HL-60/S4 (cell line): ENCODE data around the gene SHISA4.
"Not testable (repeated sequence)": the region's sequence is repeated elsewhere in the genome, so short reads cannot be mapped to it uniquely, and the experiment has no call there.

Experiments used
- in situ Hi-C: fragments of 300-500 bp; cut with MboI; formaldehyde crosslinking; loops from 2 replicates; pipeline ENCODE4 v1.14.3; 2022; ENCODE audit warnings: low sequenced_read_pairs

Gene SHISA4

DNA sequence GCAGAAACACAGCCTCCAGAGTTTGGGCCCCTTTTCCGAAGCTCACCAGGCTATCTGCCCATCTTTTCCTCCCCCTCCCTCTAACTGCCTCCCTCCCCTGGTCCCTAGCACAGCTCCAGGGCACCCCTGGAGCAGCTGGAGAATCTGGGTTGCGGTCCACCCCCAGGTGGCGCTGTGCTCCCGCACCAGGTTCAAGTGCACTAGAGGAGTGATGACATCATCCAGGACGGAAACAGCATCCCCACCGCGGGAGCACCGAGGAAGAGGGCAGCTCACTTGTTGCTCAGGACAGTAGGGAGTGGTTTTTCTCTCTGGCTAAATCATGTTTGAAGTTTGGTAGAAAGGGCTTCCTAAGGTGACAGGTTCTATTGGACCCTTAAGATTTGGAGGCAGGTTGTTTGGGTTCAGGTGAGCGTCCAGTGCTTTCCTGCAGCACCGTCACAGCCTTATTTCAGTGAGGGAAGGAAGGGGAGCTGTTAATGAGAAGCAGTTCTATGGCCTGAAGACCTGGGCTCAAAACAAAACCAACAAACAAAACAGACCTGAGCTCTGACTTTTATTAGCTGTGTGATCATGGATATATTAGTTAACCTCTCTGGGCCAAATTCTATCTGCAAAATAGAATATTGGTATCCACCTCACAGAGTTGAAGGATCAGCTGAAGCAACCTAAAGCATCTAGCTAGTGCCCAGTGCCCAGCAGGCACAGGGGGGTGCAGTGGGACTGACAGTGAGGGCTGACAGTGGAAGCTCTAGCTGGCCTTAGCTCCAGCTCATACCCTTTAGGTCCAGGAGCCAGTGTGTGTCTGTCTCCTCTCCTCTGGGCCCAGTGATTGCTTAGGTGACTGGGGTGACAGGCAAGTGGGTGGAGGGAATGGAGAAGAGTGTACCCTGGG lies 7.5 kb downstream of the SHISA4 start:
- in situ Hi-C loops, result loop anchor here (10.0 to 25.0 kb wide), 2 partner anchors 79 to 216 kb away; partner anchors contain the start of gene GPR37L1

DNA sequence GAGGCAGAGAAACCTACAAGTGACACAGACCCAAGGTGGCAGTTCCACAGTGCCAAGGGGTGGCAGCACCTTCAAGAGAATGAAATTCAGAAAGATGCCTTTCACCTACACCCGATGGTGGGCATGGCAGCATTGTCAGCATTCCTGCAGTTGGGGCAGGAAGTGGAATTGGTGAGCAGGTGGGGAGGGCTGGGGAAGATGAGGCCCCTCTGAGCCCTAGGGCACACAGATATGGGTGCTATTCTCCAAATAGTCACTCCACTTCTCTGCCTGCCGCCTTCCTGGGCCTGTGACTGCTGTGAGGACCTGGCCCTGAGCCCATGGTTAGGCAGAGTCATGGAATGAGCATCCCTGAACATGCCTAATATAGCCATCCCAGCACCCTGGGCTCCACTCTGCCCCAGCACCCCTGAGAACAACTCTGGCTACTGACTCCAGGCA lies 8.3 kb downstream of the SHISA4 start:
- in situ Hi-C loops, result loop anchor here (10.0 to 25.0 kb wide), 2 partner anchors 78 to 215 kb away; partner anchors contain the start of gene GPR37L1

DNA sequence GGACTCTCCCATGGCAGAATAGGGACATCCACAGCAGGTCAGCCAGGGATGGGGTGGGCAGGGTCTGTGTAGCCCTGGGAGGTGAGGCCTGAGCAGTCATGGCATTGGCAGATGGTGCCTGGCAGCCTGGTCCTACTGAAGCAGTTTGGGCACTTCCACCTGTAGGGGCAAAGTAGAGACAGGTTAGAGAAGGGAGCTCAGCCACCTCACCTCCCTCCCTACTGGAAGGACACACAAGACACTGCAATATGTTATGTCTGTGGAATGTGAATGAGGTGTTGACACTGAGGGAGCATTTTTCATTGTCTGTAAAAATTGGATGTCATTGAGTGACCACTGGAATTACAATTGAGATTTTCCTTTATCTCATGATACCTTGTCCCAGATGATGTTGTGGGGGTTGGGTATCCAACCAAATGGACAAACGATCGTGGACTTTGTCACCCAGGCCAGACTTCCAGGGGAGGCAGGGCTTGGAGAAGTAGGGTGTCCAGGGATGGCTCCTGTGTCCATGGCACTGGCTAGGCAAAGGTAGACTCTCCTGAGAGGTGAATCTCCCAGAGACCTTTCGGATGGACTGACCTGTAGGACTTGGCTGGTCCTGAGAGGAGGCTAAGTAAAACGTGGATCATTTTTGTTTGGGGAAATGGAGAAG lies 9.7 kb downstream of the SHISA4 start:
- in situ Hi-C loops, result loop anchor here (10.0 to 25.0 kb wide), 2 partner anchors 76 to 214 kb away; partner anchors contain the start of gene GPR37L1

DNA sequence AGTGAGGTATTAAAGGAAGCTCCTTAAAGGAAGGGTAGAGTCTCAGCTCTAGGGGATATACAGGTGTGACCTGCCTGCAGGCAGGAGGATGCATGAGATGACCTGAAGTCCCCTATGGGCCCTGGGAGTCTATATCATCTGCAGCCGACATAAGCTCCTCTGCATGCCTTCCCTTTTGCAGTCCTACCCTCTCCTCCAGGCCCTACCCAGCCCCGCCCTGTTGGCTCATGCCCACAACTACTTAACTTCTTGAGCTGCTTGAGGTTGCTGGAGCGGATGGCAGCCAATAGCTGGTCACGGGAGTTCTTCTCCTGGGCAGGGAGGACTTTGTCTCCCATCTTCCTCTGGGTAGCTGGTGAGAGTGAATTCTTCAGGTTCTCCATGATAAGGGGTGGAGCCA lies 10.3 kb downstream of the SHISA4 start:
- in situ Hi-C loops, result loop anchor here (10.0 to 25.0 kb wide), 2 partner anchors 76 to 213 kb away; partner anchors contain the start of gene GPR37L1

DNA sequence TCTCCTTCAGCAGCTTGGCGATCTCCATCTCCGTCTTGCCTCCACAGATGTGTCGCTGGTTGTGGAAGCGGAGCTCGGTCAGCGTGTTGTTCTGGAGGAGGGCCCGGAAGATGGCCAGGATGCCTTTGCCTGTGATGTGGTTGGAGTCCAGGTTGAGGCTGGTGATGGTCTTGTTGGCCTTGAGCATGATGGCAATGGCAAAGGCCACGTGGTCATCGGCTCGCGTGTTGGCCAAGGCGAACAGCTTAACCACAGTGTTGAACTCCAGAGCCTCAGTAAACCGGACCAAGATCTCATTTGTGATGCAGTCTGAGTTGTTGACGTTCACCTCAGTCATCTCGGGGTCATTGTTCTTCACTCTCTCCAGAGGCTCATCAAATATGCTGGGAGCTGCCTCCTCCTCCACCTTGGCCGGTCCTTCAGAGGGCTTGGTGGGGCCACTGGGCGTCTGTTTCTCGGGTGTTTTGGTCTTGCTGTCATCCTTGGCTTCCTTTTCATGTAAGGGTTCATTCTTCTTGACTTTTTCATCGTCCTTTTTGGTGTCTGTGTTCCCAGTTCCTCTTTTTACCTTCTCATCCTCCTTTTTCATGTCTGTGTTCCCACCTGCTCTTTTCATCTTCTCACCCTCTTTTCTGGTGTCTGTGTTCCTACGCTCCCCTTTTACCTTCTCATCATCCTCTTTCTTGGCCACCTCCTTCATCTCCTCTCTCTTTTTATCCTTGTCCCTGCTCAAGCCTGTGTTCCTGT lies 11.2 kb downstream of the SHISA4 start:
- in situ Hi-C loops, result loop anchor here (10.0 to 25.0 kb wide), 2 partner anchors 75 to 212 kb away; partner anchors contain the start of gene GPR37L1

DNA sequence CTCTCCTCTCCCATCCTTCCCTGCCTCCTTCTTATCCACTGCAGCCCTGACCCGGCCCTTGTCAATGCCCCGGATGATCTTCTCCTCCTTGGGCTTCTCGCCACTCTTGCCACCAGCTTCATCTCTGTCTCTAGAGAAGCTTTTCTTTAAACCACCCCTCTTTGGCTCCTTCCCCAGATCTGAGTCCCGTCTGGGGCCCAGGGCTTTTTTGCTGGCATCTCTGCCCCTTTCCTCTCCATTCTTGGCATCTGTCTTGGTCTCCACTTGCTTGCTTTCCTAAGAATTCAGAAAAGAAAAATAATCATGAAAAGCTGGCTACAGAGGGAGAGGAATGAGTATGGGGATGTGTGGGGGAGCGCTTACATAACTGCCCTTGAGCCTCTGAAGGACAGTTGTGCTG lies 11.8 kb downstream of the SHISA4 start:
- in situ Hi-C loops, result no loop called here

DNA sequence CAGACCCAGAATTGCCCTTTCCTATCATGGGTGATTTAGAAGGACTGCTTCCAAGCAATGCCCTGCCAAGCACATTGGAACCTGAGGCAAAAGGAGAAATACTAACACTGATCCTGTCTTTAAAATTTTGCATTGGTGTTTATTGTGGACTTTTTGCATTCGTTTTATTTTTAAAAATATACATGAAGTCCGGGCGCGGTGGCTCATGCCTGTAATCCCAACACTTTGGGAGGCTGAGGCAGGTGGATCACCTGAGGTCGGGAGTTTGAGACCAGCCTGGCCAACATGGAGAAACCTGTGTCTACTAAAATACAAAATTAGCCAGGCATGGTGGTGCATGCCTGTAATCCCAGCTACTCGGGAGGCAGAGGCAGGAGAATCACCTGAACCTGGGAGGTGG lies 12.3 kb downstream of the SHISA4 start:
- in situ Hi-C loops, result not testable (repeated sequence)

DNA sequence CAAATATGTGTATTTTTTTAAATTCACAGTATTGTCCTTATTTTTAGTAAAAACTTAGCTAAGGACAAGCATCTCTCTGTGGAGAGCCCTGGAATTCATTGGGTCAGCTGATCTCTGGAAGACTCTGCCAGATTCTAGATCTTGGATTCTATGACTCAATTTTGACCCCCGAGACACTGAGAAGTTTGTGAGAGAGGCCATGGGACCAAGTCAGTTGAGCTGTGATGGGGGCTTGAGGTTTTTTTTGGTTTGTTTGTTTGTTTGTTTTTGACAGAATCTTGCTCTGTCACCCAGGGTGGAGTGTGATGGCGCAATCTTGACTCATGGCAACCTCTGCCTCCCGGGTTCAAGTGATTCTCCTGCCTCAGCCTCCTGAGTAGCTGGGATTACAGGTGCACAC lies 13.5 kb downstream of the SHISA4 start:
- in situ Hi-C loops, result no loop called here

DNA sequence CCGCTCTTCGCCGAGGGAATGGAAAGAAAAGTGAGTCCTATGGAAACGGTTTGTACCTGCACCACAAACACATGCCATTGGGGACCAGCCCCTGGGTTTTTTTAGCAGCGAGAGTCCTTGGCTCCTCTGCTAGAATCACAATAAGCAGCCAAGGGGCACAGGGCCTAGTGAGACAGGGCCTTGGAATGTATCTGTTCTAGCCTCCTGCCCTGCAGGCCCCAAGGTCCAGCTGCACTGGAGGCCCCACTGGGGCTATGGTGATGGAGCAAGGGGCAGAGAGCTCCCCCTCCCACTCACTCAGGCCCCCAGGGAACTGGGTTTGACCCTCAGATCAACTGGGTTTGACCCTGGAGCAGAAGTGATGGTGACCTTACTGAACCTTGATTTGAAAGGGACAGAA lies 14.4 kb downstream of the SHISA4 start:
- in situ Hi-C loops, result no loop called here

DNA sequence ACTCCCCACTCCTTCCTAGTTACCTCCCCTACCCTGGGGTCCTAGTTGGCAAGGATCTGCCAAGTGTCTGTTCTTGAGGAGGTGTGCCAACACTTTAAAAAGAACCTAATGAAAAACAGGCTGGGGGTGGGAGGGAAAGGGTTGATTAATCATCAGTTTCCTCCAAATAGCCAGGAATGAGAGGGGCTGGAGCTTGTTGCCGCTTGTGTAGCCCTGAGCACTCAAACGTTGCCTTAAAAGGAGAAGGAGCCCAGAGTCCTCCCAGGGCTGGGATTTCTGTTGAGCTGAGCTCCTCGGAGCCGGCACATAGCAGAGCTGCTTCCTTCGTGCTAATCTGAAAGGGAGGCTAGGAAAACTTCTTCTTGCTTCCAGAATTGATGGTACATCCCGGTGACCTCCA lies 15.9 kb downstream of the SHISA4 start:
- in situ Hi-C loops, result no loop called here

DNA sequence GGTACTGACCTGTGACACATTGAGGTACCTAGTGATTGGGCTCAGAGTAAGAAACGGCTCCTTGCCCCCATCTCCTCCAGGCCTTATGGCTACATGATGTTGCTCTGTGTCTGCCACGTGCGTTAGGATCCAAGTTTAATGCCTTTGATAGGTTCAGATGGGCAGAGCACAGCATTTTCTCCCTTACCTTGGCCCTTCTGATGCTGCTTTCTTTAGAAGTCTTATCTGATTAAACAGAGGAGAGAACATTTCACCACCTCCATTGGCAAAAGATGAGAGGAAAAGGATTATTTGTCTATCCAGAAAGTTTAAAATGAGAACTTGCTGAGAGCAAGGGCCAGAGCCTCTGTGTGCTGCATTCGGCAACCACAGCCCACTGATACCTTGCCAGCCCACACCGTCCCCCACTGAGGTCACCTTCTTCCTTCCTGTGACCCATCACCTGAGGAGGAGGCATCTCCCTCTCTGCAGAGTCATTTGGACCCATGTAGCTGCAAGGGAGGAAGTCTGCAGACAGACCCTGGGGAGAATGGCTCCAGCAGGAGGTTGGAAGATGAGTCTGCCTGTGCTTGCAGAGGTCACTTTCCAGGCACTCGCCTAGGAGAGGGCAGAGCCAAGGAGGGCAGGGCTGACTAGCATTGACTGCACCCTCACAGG lies 16.7 kb downstream of the SHISA4 start:
- in situ Hi-C loops, result no loop called here

DNA sequence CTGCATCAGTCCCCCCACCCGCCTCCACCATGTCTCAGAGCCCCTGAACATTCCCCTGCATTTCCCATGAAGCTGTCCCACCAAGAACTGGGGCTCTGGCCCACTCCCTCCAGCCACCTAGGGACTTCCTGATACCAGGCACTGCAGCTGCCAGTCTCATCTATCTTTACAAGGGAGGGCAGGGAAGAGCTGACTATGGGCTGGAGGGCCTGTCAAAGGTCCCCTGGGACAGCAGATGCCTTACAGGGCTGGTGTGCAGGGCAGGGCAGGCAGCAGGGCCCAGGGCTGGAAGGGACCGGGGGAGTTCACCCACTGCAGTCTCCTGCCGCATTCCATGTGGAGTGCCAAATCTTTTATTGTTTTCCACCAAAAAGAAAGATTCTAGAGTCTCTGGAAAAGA lies 17.6 kb downstream of the SHISA4 start:
- in situ Hi-C loops, result no loop called here

DNA sequence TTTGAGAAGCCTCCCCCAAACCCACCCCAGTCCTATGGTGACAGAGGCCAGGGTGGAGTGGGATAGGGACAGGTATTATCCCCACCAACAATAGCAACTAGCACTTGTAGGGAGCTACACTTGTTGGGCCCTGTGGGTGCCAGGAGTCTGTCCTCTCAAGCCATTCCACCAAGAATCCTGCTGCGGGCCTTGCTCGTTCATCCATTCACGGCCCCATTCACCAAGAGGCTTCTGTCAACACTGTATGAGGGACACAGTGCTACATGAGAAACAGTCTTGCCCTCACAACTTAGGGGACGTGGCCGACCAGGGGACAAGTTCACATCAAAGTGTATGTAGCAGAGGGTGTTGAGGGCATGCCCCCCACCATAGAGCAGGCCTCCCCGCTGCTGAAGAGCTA lies 18.9 kb downstream of the SHISA4 start:
- in situ Hi-C loops, result no loop called here

DNA sequence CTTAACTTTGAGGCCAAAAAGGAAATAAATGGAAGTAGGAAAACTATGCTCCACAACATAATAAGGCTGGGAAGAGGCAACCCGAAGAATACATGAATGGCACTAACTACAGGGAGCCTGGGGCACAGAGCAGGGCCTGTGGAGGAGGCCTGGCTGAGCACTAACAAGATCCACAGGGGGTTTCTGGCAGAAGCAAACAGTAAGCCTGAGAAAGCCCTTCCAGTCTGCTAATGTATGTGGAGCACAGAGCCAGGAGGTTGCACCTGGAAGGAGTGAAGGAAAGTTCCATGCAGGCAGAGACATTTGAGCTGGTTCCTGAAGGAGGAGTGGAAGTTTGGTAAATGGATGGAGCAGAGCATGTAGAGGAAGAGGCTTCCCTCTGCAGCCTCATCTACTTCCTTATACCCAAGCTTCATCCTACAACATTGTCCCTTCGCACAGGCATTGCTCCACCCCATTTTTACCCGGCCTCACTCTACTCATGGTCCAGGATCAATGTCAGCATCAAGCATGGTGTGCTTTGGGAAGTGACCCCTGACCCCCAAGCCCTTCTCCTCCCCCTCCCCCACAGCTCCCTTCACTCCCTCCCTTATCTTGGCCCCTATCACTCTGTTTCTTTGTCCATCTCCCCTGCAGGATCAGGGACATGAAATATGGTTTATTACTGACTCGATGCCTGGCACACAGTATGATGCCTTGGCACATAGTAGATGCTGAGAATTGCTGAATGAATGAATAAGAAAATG lies 23.3 kb downstream of the SHISA4 start:
- in situ Hi-C loops, result no loop called here

DNA sequence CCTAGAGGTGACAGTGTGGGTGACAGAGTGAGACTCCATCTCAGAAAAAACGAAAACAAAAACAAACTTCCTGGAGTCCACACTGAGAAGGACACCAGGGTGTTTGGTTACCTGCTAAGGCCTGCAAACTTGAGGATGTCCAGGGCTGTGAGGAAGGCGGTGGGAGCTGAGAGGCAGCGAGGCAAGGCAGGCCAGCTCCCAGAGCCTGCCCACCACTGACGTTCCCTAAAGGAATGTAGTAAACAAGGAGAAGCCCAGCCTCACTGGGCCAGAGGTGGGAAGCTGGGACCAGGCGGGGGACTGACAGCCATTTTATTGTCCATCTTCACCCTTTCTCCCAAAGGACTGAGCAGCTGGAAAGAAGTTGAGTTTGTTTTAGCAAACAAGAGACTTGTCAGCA lies 24.1 kb downstream of the SHISA4 start:
- in situ Hi-C loops, result no loop called here

DNA sequence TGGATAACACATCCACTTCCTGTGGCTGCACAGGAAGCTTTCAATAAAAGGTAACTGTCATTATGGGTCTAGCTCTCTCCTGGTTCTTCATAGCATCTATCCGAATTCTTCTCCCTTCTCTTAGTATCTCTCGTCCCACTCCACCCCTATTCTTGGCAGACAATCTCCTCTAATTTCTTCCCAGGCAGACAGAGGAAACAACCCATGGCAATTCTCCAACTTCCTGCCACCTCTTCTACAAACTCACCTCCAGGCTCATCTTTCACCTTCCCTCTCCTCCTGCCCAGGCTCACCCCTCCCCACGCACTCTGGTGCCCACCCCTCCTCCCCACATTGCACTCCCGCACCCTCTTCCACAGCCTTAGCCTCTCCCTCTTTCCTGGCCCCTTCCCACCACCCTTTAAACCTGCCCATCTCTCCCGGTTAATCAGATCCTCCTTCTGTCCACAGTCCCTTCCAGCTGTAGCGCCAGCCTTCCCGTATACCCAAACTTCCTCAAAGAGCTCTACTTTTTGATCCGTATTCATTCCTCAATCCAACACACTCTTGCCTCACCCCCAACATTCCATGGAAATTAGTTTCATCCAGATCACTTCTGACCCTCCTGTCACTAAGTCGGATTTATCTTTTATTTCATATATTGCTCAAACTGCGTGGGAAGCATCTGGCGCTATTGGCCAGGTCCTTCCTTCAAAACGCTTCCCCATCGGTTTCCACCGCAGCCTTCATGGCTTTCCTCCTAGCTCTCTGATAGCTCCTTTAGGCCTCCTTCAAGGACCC lies 25.9 kb downstream of the SHISA4 start:
- in situ Hi-C loops, result no loop called here

DNA sequence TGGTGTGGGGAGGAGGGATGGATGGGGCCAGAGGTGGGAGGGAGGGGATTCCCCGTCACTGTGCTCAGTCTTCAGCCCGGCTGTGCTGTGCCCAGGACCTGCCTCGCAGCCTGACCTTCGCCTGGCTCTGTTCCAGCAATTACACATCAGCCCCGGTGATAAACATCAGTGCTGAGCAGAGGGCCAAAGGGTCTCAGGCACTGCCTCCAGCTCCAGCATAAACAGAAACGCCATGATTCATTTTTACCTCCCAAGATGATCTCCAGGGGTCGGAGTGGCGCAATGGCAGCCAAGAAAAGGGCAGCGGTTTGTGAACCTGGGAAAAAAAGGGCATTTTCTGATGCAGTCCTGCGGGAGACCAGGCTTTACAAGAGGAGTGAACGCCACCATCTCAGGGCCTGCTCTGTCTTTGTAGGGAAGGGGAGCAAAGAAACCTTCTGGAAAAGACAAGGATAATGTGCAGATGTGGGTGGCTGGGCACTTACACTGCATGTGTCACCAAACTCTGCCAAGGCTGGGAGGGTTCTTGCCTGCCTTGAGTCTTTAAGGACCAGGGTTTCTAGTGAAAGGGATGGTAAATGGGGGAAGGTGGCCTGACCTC lies 28.1 kb downstream of the SHISA4 start:
- in situ Hi-C loops, result no loop called here

DNA sequence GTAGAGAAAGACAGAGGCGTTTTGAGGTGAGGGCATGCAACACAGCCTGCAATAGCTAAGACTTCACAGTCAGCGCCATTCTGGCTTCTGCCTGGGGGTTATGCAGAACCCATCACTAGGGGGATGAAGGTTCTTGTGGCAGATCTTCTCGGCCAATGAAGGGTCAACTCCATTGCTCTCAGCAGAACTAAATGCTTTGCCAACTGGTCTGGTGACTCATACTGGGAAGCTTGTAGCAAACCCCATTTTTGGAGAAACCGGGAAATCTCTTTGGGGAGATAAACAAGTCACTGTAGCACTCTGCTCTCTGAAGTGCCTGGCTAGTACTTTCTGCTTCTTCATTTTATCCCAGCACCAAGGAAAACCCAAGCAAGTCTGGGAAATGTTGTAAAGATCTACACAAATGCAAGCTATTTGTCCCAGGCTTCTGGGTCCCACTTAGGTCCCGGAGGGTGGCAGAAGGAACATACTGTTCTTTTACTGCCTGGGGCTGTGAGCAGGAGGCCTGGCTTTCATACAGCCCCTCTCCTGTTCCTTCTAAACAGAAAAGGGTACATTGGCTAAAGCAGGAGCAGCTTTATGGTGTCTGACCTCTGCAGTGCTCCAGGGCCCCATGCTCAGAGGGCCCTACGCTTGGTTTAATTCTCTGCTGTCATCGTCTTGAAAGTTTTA lies 28.8 kb downstream of the SHISA4 start:
- in situ Hi-C loops, result no loop called here
